ENCODE results near the gene ISX.

The ISX gene

DNA sequence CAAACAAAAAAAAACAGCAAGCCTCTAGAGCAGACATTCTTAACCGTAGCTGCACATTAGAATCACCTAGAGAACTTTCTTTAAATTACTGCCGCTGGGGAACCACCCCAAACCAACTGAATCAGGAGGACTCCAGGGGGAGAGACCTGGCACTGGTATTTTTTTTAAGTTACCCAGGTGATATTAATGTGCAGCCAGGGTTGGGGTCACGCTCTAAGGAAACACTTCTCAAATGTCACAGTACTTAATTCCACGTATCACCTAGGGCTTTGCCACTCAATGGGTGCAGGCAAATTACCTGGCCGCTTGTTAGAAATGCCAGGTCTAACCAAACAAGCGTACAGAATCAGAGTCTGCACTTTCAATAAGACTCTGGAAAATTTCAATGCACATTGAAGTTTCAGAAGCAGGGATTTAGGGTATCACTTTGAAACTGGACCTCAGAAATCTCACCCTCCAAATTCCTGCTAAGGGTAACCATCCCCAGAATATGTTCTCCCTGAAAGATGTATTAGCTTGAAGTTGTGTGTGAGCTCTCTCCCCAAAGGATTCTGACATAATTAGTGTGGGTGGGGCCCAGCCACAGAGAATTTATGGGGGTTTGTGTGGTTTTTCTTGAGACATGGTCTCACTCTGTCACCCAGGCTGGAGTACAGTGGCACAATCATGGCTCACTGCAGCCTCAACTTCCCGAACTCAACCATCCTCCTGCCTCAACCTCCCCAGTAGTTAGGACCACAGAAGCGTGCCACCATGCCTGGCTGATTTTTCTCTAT is 12.7 kb upstream of the ISX start:
- DNase-seq, result no peak

DNA sequence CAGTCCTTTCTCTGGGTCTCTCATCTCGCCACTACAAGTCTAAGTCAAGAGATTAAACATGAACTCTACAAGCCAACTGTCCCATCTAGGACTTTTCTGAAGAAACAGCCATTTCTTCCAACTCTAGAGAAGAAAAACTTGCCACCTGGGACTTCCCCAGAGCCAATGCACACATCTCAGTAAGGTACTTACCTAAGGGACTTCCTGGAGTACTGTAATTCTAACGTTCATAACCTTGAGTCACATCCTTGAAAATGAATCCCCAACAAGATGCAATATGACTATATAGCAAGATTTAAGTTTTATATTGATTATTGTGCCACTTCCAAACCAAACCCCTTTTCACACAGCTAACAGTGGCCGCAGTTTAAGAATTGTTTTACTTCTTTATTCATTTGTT is 11.9 kb upstream of the ISX start:
- no peak for DNase-seq

DNA sequence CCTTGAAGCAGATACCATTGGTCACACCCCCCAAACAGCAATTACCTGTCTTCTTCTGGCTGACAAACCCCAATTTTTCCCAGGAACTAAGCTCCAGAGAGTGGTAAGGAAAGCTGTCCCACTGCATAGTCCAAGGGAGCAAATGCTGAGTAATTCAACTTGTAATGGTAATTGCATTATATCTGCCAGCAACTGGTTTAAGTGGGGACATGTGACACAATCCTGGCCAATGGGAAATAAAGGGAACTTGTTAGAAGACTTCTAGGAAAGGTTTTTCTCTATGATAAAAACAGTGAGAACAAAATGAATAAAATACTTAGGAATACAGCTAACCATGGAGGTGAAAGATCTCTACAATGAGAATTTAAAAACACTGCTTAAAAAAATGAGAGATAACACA is 9.5 kb upstream of the ISX start:
- DNase-seq, result no peak

DNA sequence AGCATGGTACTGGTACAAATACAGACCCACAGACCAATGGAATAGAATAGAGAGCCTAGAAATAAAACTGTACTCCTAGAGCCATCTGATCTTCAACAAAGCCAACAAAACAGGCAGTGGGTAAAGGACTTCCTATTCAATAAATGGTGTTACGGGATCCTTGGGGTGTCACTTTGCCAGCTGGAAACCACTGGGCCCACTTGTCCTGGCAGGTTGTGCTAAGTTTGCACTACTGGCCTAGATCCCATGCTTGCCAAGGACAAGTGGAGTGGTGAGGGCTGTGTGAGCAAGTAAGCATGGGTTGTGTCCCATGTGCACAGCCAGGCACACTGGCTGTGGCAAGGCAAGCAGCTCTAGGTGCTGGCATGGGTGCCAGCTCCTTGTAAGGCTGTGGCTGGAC is 8.8 kb upstream of the ISX start:
- DNase-seq, result no peak

DNA sequence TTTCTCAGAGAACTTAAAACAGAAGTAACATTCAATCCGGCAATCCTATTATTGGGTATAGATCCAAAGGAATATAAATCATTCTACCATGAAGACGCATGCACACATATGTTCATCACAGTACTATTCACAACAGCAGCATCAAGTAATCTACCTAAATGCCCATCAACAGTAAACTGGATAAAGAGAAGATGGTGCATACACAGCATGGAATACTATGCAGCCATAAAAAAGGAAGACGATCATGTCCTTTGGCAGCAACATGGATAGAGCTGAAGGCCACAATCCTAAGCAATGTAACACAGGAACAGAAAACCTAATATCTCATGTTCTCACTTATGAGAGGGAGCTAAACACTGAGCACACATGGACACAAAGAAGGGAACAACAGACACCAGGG is 6.3 kb upstream of the ISX start:
- no peak for DNase-seq

DNA sequence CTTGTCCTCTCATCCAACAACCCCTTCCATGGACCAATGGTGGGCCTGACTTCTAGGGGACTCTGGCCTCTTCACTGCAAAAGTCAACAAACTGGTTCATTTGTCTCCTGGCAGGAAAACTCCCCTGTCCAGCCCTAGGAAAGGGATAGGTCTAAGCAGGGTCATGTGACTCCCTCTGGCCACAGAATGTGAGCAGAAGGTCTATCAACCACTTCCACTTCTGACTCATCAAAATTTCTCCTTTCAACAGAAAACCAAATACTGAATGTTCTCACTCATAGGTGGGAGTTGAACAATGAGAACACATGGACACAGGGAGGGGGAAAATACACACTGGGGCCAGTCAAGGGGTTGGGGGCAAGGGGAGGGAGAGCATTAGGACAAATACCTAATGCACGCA is 1.3 kb upstream of the ISX start:
- DNase-seq, result no peak

DNA sequence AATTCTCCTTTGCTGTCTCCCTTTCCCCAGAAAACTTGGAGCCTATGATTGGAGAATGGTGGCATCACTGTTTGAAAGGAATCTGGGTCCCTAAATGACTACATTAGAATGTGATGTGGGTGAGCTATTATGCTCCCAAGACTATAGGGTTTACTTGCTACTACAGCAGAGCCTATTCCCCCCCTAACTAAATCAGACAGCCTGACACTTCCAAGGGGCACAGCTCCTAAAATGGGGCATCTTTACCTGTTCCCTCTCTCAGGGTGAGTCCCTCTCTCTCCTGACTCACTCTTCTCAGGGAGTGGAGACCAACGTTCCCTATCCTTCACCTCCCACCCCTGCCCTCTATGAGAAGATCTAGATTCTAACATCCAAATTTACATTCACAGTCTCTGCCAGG is 775 bp upstream of the ISX start:
- DNase-seq, result no peak

DNA sequence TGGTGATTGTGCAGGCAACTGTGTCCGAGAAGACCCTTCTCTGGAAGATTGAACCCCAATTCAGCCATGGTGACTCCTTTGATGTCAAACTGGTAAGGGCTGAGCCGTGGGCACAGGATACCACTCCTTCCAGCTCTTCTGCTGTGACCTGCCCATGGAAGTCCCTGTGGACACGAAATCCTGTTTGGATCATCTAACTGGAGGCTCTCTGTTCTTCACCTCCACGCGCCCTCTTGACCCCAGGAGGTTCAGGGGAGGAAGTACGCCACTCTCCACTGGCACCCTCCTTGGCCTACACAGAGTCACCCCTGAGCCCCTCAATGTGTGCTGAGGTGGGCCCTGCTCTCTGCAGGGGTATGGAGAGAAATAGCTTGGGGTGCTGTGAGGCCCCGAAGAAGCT is 810 bp downstream of the ISX start:
- DNase-seq, result no peak

DNA sequence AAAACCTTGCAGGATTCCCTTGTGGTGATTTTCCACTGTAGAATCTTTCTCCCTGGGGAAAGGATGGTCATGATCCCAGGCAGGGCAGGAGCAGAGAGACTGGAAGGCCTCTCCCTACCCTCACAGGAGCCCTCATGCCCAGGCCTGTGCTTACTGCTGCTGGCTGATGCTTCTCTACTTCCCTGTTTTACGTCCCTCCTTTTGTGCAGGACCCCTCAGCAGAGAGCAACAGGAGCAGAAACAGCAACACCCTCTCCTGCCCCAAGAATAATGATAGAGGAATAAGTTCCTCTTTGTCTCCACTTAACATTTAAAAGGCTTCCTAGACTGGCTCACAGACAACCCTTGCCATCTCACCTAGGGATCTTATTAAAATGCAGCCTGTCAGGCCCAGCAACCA is 3.6 kb downstream of the ISX start:
- DNase-seq, result no peak

DNA sequence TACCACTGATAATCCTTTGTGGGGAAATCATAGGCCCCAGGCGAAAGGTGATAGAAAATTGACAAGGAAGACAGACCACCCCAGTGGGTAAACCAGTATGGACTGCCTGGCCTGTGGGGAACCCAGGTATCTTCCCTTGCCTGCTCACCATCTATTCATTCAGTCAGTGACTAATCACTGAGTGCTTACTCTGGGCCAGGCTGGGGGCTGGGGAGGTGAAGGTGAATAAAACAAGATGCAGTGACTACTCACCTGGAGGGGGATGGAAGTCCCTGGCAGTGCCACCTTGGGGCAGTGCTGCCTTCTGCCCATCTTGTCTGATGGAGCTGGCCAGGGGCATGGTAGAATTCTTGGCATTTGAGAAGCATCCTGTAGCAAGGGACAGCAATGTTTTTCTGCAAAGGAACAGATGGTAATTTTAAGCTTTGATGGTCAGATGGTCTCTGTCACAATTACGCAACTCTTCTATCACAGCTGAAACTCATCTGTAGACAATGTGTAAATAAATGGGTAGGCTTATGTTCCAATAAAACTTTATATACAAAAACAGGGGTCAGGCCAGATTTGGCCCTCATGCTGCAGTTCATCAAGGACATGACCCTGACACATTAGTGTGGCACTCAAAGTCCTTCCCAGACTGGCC is 4.6 kb downstream of the ISX start:
- DNase-seq, result no peak

DNA sequence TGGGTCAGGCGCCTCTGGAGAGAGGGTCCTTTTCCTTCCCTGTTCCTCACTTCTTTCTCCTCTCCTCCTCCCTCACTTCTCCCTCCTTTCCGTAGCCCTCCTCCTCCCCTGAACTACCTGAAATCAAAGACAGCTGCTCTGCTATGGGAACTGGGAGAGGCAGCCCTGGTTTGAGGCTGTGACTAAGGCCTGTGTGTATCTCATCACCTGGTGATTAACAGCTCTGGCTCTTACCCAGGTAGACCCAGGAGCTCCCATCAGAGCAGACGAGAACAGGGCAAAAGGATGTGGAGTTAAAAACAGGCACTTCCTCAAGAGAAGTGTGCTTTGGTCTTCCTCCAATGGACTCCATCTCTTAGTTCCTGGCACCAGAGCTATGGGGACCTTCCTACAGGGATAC is 5.8 kb downstream of the ISX start:
- DNase-seq, result no peak

DNA sequence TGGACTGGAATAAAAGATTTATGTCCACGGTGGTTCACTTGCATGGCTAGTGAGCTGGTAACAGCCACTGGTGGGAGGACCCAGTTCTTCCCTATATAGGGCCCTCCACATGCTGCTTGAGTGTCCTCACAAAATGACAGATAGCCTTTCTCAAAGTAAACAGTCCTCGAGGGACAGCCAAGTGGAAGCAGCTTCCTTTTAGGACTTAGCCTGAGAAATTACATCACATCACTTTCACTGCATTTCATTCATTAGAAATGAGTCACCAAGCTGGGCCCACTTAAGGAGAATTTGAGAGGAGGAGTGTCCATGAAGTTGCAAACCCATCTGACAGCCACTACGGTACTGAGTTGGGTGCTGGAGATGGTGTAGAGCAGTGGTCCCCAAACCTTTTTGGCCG is 7.0 kb downstream of the ISX start:
- DNase-seq, result no peak

DNA sequence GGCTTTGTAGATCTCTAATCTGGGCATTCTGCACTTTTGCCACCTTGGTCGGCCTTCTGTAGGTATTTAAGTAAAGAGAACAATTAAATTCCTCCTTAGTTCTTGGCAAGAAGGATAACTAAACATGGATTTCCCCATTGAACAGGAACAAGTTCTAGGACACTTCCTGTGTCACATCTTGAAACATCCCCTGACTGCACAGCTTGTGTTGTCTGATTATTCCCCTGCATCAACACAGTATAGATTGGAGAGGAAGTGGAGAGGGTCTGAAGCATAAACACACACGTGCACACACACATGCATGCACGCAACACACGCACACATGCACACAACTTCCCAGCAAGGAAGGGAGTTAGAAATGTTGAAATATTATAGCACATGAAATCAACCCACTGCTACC is 8.6 kb downstream of the ISX start:
- no peak for DNase-seq

DNA sequence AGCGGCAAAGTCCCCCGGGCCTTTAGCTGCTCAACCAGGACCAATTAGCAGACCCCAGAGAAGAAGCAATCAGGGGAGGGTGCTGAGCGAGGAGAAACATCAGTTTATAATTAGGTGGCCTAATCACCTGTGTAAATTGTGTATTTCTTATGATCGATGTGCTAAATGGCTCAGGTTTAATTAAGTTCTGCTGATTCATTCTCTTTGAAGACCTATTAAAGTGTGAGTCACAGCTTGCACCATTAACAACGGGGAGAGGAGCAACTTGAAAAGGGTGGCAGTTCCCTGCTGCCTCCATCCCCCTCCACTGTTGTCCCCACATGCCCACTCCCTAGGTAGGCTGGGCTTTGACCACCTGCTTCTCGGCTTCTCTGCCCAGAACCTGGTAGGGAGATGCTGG is 10.7 kb downstream of the ISX start:
- DNase-seq, result no peak

DNA sequence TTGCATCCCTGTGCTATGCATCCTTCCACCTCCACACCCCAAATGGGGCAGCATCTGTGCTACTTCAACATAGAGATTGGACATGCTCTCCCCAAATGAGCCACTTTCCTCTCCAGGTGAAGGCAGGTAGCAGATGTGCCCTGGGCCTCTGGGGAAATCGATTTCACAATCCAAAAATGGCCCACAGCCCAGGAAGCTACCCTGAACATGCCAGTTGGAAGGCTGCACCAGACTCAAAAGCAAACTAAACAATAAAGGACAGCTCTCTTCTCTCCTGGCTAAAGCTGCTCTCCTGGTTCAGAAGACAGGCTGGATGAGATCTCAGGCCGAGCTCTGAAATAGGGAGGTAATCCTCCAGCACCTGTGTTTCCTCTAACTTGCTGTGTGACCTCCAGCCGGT is 19.7 kb downstream of the ISX start:
- DNase-seq, result no peak

DNA sequence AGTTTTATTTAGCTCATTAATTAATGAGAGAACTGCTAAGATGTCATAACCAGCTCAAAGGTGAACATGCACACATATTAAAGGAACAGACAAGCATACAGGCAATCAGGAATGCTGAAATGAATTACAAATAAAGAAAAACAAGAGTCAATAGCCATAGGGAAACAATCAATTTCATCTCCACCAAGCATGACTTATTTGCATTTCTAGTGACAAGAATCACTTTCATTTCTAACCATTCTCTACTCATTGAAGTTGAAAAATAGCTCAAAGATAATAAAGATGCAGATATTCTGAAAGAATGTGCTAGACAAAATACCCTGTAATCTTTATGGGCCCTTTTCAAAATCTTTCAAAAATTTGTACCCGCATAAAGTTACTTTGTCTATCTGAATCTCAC is 23.2 kb downstream of the ISX start:
- DNase-seq, result no peak

DNA sequence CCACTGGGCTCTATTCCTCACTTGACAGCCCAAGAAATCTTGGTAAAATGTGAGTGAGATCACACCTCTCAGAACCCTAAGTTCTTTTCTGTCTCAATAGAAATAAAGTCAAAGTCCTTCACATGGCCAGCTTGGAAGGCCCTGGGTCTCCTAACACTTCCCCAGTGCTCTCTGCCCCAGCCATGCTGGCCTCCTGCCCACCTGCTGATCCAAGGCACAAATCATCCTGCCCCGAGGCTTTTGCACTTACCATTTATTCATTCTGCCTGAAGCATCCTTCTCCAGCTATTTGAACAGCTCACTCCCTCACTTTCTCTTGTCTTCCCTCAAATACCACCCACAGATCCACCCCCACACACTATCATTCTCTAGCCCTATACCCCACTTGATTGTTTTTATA is 26.4 kb downstream of the ISX start:
- no peak for DNase-seq

DNA sequence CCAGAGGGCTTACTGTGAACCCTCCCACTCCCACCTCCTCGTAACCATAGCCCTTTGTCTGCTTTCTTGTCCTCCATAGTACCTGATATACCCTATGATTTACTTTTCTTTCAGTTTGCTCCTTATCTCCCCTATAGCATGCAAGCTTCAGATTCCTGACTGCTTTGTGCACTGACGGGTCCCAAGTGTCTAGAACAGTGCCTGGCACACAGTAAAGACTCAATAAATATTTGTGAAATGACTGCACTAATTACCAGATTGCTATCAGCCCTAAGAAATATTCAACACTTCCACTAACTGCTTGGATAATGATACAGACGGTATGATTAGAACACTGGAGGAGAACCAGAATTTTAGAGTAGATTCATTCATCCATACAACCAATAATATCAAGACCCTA is 33.0 kb downstream of the ISX start:
- no peak for DNase-seq

DNA sequence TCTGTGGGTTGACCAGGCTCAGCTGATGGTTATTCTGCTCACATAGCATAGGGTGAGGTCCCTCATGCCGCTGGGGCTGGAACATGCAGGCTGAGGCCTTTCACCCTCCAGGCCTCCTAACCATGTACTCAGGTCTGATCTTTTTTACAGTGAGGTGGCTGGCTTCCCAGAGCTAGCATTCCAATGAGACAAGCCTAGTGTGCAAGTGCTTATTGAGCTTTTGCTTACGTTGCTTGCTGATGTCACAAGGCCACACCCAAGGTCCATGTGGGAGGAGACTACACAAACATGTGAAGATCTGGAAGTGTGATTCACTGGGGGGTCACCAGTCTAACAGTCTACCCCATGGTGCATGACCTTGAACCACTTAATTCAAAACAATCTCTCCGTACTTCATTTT is 33.9 kb downstream of the ISX start:
- DNase-seq, result no peak

DNA sequence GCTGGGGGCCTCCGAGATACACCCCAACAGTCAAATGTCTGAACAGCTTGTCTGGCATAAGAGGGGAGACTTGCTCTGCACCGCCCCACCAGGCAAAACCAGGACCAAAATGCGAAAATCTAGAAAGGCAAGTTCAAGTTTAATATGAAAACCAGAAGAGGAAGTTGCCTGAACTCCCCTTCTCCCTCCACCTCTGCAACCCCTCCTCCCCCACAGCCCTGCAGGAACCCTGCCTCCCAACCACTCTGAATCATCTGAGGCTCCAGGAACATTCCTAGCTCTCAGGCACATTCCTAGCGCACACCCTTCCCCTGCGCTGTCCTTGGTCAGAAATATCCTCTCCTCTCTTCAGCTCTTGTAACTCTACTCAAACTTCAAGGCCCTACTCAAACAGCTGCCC is 36.7 kb downstream of the ISX start:
- no peak for DNase-seq

DNA sequence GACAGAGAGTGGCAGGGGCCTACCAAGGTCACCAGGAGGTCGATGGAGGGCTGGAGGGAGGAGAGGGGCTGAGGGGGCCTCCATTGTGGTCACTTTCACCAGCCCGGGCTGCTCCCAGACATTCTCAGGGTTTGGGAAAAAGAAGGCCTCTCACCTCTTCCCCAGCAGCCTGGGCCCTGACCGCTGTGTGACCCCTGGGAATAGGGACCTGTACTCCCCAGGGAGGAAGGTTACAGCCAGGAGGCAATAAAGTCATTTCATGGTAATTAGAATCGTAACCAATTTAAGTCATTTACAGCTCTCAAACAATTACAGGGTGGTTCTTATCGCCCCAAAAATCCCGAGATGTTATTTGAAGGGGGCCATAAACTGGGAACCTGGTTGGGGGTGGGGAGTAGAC is 37.8 kb downstream of the ISX start:
- DNase-seq, result no peak

DNA sequence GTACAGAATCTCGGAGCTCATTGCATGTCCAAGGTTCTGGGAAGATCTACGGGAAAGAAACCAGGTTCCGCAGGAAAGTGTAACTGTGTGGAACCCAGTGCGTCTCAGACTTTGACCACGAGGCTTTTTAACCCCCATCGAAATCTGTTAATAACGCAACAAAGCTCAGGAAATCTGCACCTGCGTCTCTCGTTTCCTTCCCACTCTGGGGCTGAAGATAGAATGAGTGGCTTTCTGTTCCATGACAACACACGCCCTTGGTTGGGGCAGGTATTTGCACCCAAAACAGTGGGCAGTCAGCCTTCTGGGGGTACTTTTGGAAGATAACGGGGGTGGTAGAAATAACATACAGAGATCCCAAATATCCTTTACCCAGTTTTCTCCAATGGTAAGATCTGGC is 38.5 kb downstream of the ISX start:
- DNase-seq, result no peak

DNA sequence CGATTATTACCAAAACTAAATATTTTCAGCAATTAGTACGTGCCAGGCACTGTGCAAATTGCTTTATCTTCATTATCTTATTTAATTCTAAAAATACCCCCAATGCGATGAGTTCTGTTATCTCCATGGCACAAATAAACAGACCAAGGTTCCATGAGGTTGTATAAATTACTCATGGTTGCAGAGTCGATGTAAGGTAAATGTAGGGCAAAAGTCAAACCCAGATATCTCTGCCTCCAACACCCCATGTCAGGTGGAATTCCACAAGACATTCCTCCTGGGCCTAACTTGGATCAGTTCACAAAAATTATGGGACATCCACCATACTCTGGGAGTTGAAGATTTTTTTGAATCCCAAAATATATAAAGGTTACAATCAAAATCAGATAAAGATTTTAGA is 43.7 kb downstream of the ISX start:
- no peak for DNase-seq

DNA sequence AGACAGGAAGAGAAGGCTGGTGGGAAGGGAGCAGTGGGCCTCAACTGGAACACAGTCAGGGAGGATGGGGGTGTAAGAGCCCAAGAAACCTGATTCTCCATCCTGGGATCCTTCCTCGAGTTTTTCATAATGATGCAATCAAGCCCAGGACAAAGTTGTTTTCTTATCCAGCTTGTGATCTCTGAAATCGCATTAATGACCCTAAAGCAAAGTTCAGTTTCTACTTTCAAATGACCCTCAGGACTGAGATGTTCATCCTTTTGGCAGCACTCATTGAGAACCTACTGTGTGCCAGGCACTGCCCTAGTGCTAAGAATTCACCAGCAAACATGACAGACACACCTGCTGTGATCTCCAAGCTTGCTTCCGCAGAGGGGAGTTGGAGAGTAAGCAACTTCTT is 45.3 kb downstream of the ISX start:
- DNase-seq, result no peak

DNA sequence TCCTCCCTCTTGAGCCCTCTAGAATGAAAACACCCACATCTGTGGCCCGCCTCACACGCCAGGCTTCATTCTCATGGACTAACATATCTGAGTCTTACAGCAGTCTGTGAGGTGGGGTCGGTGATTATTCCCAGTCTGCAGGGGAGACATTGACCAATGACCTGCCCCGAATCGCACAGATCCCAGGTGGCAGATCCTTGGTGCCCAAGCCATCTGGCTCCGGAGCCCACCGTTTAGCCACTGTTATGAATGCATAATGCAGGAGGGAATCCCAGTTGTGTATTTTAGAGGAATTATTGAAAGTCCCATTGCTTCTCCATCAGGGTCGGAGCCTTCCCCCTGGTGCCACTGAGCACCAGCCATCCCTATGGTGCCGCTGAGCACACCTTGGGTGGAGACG is 47.4 kb downstream of the ISX start:
- no peak for DNase-seq
